CD4-positive, alpha-beta T cell treated with Interleukin-6 at 100 ng/mL for 8 hours (primary cell): ENCODE data around the gene MACROD2.
"Not testable (repeated sequence)": the region's sequence is repeated elsewhere in the genome, so short reads cannot be mapped to it uniquely, and the experiment has no call there.

Experiments used
- DNase-seq: peaks from one replicate; pipeline ENCODE4 v3.0.0-alpha.2; 2020; ENCODE audit warnings: mixed read lengths, low spot score

The MACROD2 gene

GRCh38 chr20:15359056-15359455, 1363.7 kb downstream of the MACROD2 start:
- no peak for DNase-seq

GRCh38 chr20:15362849-15363248, 1367.5 kb downstream of the MACROD2 start:
- DNase-seq: no peak

GRCh38 chr20:15364781-15365180, 1369.5 kb downstream of the MACROD2 start:
- DNase-seq: no peak

- DNase-seq: no peak
These were observed 1375.1 kb downstream of the MACROD2 start for GRCh38 chr20:15370370-15370769.

GRCh38 chr20:15374682-15375081, 1379.4 kb downstream of the MACROD2 start:
- DNase-seq: no peak

GRCh38 chr20:15375836-15376235, 1380.5 kb downstream of the MACROD2 start:
- no peak for DNase-seq

- DNase-seq: not testable (repeated sequence)
These were observed 1382.3 kb downstream of the MACROD2 start for GRCh38 chr20:15377603-15378002.

- DNase-seq: no peak
These were observed 1382.8 kb downstream of the MACROD2 start for GRCh38 chr20:15378151-15378550.

- no peak for DNase-seq
These were observed 1384.5 kb downstream of the MACROD2 start for GRCh38 chr20:15379681-15380296.

- no peak for DNase-seq
These were observed 1385.5 kb downstream of the MACROD2 start for GRCh38 chr20:15380770-15381169.

GRCh38 chr20:15387228-15387627, 1391.9 kb downstream of the MACROD2 start:
- DNase-seq: no peak

- no peak for DNase-seq
These were observed 1400.1 kb downstream of the MACROD2 start for GRCh38 chr20:15395457-15395856.

GRCh38 chr20:15396026-15396425, 1400.7 kb downstream of the MACROD2 start:
- no peak for DNase-seq

- DNase-seq: no peak
These were observed 1401.6 kb downstream of the MACROD2 start for GRCh38 chr20:15396900-15397299.

GRCh38 chr20:15399781-15400180, 1404.5 kb downstream of the MACROD2 start:
- no peak for DNase-seq

- DNase-seq: no peak
These were observed 1410.8 kb downstream of the MACROD2 start for GRCh38 chr20:15406072-15406471.

GRCh38 chr20:15411781-15412180, 1416.5 kb downstream of the MACROD2 start:
- no peak for DNase-seq

GRCh38 chr20:15415908-15416307, 1420.6 kb downstream of the MACROD2 start:
- no peak for DNase-seq

GRCh38 chr20:15419856-15420255, 1424.5 kb downstream of the MACROD2 start:
- no peak for DNase-seq

GRCh38 chr20:15422966-15423365, 1427.7 kb downstream of the MACROD2 start:
- no peak for DNase-seq

GRCh38 chr20:15439551-15439950, 1444.2 kb downstream of the MACROD2 start:
- no peak for DNase-seq

GRCh38 chr20:15440049-15440820, 1444.9 kb downstream of the MACROD2 start:
- DNase-seq: no peak

GRCh38 chr20:15445056-15445840, 1449.9 kb downstream of the MACROD2 start:
- DNase-seq: no peak
